Measurements from ENCODE around the gene DNAJA3. TPM values are rescaled to one million over a fixed set of nuclear protein-coding genes. Genes with fewer than 3 reads are reported as not detected.
A peak's percentile ranks its signal among the peaks of the same experiment; 100 is the strongest.

DNAJA3 gene
- total and polyA plus RNA-seq, 9 of the 15 experiments (the other 6 are each of a cell fraction or from before 2014, with no cell fraction given), result 8.1 to 105 (median 79.0) TPM

DNA sequence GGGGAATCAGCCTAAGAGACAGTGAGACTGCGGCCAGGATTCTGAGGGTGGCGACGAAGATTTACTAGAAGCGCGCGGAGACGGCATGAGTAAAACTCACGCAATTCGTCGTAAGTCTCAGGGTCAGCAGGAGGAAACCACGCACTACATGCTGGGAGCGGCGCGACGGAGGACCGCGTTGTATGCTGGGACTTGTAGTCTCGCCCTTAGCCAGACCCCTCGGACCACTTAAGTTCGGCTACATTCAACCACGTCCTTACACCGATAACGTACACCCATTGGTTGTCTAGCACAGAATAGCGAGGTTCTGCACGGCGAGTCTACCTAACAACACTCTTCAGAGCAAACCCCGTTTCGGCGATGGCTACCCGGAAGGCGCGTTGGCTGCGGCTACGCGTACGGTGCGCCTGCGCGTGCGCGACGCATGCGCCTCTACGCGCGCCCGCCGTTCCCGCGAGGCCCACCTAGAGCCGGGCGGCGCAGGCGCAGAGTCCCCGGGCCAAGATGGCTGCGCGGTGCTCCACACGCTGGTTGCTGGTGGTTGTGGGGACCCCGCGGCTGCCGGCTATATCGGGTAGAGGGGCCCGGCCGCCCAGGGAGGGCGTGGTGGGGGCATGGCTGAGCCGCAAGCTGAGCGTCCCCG, at the start of gene DNAJA3 (continued):
- TF ChIP-seq ZNF696 (CRISPR knock-in tag; conservative IDR thresholded peaks at IDR 0.05) (no peak), CBX5 (IDR thresholded peaks at IDR 0.05; ENCODE audit: borderline replicate concordance, low read depth) (no peak), MCM7 (IDR thresholded peaks at IDR 0.05) (0 out of 4 replicates have a peak, but pooled peaks of 1 of the 2 experiments have one; percentile 2), SOX6 (IDR thresholded peaks at IDR 0.05) (no peak), HDAC2 (IDR thresholded peaks at IDR 0.05) (no peak; the same call in 1 of the 2 replicates), ZKSCAN3 (CRISPR knock-in tag; IDR thresholded peaks at IDR 0.05) (no peak), ZNF668 (CRISPR knock-in tag; IDR thresholded peaks at IDR 0.05) (no peak), ZBTB7A (IDR thresholded peaks at IDR 0.05; ENCODE audit: borderline replicate concordance, control insufficient read depth, low read depth, low read length) (peak; percentile 8; the same call in 1 of the 2 replicates), ZNF184 (CRISPR knock-in tag; IDR thresholded peaks at IDR 0.05) (no peak), POU5F1 (IDR thresholded peaks at IDR 0.05; ENCODE audit: borderline replicate concordance, low read depth, low read length, partially characterized antibody) (peak; percentile 97), ZBED1 (IDR thresholded peaks at IDR 0.05) (no peak; the same call in 1 of the 2 replicates), MAFK (IDR thresholded peaks at IDR 0.05; ENCODE audit: low read length) (0 out of 2 replicates have a peak, but pooled peaks have one; percentile 3), BCL6 (CRISPR knock-in tag; IDR thresholded peaks at IDR 0.05) (no peak), CREB3L1 (IDR thresholded peaks at IDR 0.05; ENCODE audit: borderline replicate concordance, low read depth) (peak; percentile 97), E2F4 (CRISPR knock-in tag; IDR thresholded peaks at IDR 0.05; ENCODE audit: low read depth) (0 out of 2 replicates have a peak, but pooled peaks have one; percentile 64)
- TF ChIP-seq, protein P1, sequence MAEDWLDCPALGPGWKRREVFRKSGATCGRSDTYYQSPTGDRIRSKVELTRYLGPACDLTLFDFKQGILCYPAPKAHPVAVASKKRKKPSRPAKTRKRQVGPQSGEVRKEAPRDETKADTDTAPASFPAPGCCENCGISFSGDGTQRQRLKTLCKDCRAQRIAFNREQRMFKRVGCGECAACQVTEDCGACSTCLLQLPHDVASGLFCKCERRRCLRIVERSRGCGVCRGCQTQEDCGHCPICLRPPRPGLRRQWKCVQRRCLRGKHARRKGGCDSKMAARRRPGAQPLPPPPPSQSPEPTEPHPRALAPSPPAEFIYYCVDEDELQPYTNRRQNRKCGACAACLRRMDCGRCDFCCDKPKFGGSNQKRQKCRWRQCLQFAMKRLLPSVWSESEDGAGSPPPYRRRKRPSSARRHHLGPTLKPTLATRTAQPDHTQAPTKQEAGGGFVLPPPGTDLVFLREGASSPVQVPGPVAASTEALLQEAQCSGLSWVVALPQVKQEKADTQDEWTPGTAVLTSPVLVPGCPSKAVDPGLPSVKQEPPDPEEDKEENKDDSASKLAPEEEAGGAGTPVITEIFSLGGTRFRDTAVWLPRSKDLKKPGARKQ (CRISPR knock-in tag; IDR thresholded peaks at IDR 0.05), result no peak
- TF ChIP-seq, protein P2, sequence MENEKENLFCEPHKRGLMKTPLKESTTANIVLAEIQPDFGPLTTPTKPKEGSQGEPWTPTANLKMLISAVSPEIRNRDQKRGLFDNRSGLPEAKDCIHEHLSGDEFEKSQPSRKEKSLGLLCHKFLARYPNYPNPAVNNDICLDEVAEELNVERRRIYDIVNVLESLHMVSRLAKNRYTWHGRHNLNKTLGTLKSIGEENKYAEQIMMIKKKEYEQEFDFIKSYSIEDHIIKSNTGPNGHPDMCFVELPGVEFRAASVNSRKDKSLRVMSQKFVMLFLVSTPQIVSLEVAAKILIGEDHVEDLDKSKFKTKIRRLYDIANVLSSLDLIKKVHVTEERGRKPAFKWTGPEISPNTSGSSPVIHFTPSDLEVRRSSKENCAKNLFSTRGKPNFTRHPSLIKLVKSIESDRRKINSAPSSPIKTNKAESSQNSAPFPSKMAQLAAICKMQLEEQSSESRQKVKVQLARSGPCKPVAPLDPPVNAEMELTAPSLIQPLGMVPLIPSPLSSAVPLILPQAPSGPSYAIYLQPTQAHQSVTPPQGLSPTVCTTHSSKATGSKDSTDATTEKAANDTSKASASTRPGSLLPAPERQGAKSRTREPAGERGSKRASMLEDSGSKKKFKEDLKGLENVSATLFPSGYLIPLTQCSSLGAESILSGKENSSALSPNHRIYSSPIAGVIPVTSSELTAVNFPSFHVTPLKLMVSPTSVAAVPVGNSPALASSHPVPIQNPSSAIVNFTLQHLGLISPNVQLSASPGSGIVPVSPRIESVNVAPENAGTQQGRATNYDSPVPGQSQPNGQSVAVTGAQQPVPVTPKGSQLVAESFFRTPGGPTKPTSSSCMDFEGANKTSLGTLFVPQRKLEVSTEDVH (IDR thresholded peaks at IDR 0.05; ENCODE audit: low read depth, partially characterized antibody), result no peak
- TF ChIP-seq, protein P3, sequence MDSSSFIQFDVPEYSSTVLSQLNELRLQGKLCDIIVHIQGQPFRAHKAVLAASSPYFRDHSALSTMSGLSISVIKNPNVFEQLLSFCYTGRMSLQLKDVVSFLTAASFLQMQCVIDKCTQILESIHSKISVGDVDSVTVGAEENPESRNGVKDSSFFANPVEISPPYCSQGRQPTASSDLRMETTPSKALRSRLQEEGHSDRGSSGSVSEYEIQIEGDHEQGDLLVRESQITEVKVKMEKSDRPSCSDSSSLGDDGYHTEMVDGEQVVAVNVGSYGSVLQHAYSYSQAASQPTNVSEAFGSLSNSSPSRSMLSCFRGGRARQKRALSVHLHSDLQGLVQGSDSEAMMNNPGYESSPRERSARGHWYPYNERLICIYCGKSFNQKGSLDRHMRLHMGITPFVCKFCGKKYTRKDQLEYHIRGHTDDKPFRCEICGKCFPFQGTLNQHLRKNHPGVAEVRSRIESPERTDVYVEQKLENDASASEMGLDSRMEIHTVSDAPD (CRISPR knock-in tag; IDR thresholded peaks at IDR 0.05), result no peak
- TF ChIP-seq, protein P4, sequence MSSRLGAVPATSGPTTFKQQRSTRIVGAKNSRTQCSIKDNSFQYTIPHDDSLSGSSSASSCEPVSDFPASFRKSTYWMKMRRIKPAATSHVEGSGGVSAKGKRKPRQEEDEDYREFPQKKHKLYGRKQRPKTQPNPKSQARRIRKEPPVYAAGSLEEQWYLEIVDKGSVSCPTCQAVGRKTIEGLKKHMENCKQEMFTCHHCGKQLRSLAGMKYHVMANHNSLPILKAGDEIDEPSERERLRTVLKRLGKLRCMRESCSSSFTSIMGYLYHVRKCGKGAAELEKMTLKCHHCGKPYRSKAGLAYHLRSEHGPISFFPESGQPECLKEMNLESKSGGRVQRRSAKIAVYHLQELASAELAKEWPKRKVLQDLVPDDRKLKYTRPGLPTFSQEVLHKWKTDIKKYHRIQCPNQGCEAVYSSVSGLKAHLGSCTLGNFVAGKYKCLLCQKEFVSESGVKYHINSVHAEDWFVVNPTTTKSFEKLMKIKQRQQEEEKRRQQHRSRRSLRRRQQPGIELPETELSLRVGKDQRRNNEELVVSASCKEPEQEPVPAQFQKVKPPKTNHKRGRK (tag; IDR thresholded peaks at IDR 0.05), result no peak
